Measurements from ENCODE around the gene CD48. TPM values are rescaled to one million over a fixed set of nuclear protein-coding genes. Genes with fewer than 3 reads are reported as not detected.
A peak's percentile ranks its signal among the peaks of the same experiment; 100 is the strongest.

Gene CD48, protein sequence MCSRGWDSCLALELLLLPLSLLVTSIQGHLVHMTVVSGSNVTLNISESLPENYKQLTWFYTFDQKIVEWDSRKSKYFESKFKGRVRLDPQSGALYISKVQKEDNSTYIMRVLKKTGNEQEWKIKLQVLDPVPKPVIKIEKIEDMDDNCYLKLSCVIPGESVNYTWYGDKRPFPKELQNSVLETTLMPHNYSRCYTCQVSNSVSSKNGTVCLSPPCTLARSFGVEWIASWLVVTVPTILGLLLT
- total RNA-seq, result 100 to 1,000 TPM; 434 to 816 TPM

DNA sequence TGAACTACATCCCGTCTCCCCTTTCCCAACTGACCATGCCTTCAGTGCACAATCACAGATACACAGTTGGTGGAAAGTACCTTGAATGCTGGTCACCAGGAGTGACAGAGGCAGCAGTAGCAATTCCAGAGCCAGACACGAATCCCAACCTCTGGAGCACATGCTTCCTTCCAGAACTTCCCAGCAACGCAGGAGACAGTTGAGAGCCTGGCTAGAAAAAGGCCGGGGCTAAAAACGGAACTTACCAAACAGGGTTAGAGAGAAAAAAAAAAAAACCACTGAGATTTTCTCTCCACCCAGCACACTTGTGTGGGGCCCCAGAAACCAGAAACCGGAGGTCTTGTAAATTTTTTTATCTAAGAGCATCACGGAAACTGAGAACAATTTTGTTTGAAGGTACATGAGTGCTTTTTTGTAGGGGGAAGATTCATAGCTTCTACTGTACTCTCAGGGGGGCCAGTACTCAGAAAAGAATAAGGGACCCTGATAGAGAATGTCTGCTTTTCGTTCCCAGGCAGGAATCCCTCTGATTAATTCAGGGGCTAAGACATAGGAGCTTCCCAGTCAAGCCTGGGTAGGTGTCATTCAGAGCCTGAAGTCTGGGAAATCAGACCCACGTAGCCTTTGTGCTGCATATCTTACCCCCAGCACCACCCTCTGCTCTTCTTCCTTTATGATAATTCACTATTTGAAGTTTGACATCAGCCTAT lies at the start of gene CD48:
Gene CD48, minus strand, starts transcription at position 221 of the 710 bp plus-strand sequence. Its CDS starts 59 bp downstream, at position 162.
- Mint-ChIP-seq H3K9me3 (no peaks in the 10 kb centered on the region), H3K27me3 (no peaks in the 10 kb centered on the region), H3K36me3 (peaks cover 10% of the 10 kb centered on the region), H3K4me1 (ENCODE audit: low read depth in 2 of 2) (peaks cover 30% of the 10 kb centered on the region in 2 donors), H3K4me3 (no peak within 1 kb of the TSS), H3K27ac (no peak within 1 kb of the TSS)
- ATAC-seq, result peak; percentile 51 to 72
- DNase-seq (ENCODE audit: low spot score), result peak; percentile 66

DNA sequence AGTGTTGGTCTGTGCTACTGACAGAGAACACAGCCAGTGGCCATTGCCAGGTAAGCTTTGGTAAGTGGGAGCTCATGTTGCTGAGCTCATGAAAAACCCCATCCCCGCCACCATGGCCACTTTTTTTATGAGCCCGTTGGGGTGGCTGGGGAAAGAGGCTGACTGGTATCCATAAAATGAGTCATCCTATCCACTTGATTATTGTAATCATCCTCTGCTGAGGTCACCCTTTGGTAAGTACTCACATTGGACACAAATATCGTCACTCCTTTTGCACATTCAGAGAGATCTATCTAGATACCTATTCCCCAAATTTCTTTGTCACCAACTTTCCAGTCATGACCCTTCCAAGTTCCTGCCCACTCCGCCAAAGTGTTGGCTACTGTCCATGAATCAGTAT lies 49.4 kb upstream of the CD48 start:
- ATAC-seq, result no peak
- Mint-ChIP-seq H3K36me3 (peaks cover 36% of the 10 kb centered on the region), H3K4me3 (peak overlapping the region; percentile 11), H3K9me3 (peaks cover 15% of the 10 kb centered on the region), H3K27me3 (no peaks in the 10 kb centered on the region), H3K4me1 (ENCODE audit: low read depth in 2 of 2) (peaks cover 70 to 71% of the 10 kb centered on the region in 2 donors), H3K27ac (peak overlapping the region; percentile 36 to 93)
- DNase-seq (ENCODE audit: low spot score), result no peak

DNA sequence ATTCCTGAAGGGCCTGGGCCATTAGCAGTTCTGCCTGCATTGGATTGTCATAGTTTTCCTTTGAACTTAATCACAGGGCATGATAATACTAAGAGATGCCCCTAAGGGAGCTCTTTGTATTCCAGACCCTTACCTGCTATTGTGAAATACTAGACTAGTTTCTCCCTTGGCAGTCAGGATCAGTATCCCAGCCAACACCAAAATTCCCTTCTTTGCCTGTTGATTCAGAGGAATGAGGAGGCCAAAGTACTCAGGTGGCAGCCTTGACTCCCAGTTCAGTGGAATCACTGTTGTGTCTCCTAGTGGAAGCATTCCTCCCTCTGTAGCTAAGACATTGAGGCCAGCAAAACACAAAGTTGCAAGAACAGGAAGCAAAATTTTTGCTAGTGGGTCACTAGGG lies 48.1 kb upstream of the CD48 start:
- H3K27me3 Mint-ChIP-seq, result no peaks in the 10 kb centered on the region
- H3K4me1 Mint-ChIP-seq (ENCODE audit: low read depth in 2 of 2), result peaks cover 73 to 75% of the 10 kb centered on the region in 2 donors
- no peak for ATAC-seq
- no peak for DNase-seq (ENCODE audit: low spot score)
- peaks cover 31% of the 10 kb centered on the region for H3K36me3 Mint-ChIP-seq
- H3K27ac Mint-ChIP-seq, result peak overlapping the region; percentile 93
- H3K9me3 Mint-ChIP-seq, result peaks cover 15% of the 10 kb centered on the region
- H3K4me3 Mint-ChIP-seq, result no peak overlapping the region

DNA sequence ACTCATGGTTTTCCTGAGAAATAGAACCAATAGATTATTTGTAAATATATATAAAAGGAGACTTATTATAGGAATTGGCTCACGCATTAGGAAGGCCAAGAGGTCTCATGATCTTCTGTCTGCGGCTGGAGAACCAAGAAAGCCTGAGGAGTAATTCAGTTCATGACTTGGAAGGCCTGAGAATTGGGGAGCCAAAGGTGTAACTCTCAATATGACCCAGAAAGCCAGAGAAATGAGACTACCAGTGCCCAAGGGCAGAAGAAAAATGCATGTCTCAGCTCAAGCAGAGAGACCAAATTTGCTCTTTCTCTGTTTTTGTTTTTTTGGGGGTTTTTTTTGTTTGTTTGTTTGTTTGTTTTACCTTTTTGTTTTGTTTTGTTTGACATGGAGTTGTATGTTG lies 46.9 kb upstream of the CD48 start:
- H3K27me3 Mint-ChIP-seq, result no peaks in the 10 kb centered on the region
- H3K27ac Mint-ChIP-seq, result peak overlapping the region; percentile 93
- DNase-seq (ENCODE audit: low spot score) (no peak), ATAC-seq (peak in 1 of 2 donors; percentile 7)
- peaks cover 32% of the 10 kb centered on the region for H3K36me3 Mint-ChIP-seq
- peak overlapping the region; percentile 50 for H3K4me3 Mint-ChIP-seq
- H3K9me3 Mint-ChIP-seq, result peaks cover 12% of the 10 kb centered on the region
- H3K4me1 Mint-ChIP-seq (ENCODE audit: low read depth in 2 of 2), result peaks cover 77 to 83% of the 10 kb centered on the region in 2 donors

DNA sequence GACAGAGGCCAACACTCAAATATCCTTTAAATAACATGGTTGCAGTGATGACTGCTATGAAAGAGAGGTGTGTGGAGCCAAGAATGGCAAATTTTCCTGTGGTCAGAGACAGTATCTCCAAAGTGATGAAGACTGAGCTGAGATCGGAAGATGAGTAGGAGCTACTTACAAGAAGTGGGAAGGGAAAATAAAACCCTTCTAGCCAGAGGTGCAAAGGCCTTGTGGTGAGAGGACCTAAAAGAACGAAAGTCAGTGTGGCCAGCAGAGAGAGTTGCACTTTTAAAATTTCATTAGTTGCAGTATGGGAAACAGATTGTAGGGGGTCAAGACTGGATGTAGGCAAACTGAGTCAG lies 45.2 kb upstream of the CD48 start:
- H3K9me3 Mint-ChIP-seq, result peaks cover 8% of the 10 kb centered on the region
- ATAC-seq (peak; percentile 76 to 82), DNase-seq (ENCODE audit: low spot score) (peak; percentile 84)
- H3K27me3 Mint-ChIP-seq, result no peaks in the 10 kb centered on the region
- peaks cover 41% of the 10 kb centered on the region for H3K36me3 Mint-ChIP-seq
- peak overlapping the region; percentile 93 for H3K27ac Mint-ChIP-seq
- H3K4me1 Mint-ChIP-seq (ENCODE audit: low read depth in 2 of 2), result peaks cover 84 to 85% of the 10 kb centered on the region in 2 donors
- H3K4me3 Mint-ChIP-seq, result peak overlapping the region; percentile 82

DNA sequence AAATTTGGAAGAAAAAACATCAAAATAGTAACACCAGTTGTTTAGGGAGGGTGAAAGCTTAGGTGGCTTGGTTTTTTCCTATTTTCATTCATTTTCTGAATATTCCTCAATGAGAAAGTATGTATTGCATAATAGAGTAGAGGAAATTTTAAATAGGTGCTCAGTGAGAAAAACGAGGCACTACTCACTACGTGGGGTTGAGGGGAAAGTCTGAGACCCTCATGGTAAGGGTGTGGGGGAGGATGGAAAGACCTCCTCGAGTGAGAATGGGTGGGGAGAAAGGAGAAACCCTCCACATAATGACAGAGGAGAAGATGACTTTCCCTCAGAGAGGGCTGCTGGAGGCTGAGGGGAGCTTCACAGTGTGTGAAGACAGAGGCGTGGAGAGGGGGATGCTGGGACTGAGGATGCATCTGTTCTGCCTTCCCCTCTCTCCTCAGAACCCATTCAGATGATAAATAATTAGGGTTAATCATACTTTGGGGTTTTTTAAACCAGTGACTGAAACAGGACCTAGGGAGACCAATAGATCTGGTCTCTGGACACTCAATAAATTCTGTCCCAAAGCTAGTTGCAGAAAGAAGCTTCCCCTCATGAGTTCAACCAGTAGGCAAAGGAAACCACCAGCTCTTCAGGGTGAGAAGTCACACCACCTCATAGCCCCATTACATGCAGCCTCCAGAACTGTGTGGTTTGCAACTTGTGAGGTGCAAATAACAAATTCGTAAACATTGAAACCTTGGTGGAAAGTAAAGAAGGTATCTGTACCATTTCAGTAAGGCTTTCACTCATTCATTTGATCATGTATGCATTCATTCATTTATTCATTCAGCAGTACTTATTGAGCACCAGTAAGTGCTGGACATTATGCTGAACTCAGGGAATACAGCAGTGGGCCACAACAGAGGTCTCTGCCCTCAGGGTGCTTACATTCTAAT lies 44.6 kb upstream of the CD48 start:
- peaks cover 83 to 85% of the 10 kb centered on the region in 2 donors for H3K4me1 Mint-ChIP-seq (ENCODE audit: low read depth in 2 of 2)
- ATAC-seq (peak; percentile 87), DNase-seq (ENCODE audit: low spot score) (peak; percentile 83)
- H3K27ac Mint-ChIP-seq, result peak overlapping the region; percentile 93
- peak overlapping the region; percentile 82 for H3K4me3 Mint-ChIP-seq
- peaks cover 41% of the 10 kb centered on the region for H3K36me3 Mint-ChIP-seq
- no peaks in the 10 kb centered on the region for H3K27me3 Mint-ChIP-seq
- H3K9me3 Mint-ChIP-seq, result peaks cover 8% of the 10 kb centered on the region

DNA sequence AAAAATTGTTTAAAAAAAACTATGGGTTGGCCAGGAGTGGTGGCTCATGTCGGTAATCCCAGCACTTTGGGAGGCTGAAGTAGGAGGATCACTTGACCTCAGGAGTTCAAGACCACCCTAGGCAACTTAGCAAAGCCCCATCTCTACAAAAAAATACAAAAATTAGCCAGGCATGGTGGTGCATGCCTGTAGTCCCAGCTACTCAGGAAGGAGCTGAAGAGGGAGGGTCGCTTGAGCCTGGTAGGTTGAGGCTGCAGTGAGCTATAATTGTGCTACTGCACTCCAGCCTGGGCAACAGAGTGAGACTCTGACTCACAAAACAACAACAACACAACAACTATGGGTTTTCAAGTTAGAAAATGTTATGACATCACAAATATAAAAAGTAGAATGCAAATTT lies 43.8 kb upstream of the CD48 start:
- Mint-ChIP-seq H3K9me3 (peaks cover 6% of the 10 kb centered on the region), H3K4me3 (peak overlapping the region; percentile 82), H3K36me3 (peaks cover 41% of the 10 kb centered on the region), H3K27ac (peak overlapping the region; percentile 93), H3K27me3 (no peaks in the 10 kb centered on the region), H3K4me1 (ENCODE audit: low read depth in 2 of 2) (peaks cover 84 to 85% of the 10 kb centered on the region in 2 donors)
- peak; percentile 1 to 18 for ATAC-seq
- DNase-seq (ENCODE audit: low spot score), result no peak

DNA sequence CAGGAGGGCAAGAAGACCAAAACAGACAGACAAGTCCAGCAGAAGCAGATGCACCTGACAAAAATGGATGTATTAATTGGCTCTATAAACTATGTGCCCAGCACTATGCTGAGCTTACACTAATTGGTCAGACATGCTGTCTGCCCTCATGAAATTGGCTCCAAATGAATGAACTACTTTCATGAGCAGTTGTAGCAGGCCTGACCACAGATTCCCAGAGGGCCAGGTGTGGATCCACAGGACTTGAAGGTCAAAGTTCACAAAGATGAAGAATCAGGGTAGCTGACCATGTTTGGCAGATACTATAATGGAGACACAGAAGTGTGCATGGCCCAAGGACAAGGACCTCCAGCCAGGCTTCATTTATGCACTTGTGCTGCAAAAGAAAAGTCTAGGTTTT lies 42.0 kb upstream of the CD48 start:
- Mint-ChIP-seq H3K4me3 (peak overlapping the region; percentile 82), H3K9me3 (peaks cover 6% of the 10 kb centered on the region), H3K27ac (peak overlapping the region; percentile 93), H3K4me1 (ENCODE audit: low read depth in 2 of 2) (peaks cover 84 to 85% of the 10 kb centered on the region in 2 donors), H3K27me3 (no peaks in the 10 kb centered on the region), H3K36me3 (peaks cover 54% of the 10 kb centered on the region)
- ATAC-seq (no peak), DNase-seq (ENCODE audit: low spot score) (no peak)

DNA sequence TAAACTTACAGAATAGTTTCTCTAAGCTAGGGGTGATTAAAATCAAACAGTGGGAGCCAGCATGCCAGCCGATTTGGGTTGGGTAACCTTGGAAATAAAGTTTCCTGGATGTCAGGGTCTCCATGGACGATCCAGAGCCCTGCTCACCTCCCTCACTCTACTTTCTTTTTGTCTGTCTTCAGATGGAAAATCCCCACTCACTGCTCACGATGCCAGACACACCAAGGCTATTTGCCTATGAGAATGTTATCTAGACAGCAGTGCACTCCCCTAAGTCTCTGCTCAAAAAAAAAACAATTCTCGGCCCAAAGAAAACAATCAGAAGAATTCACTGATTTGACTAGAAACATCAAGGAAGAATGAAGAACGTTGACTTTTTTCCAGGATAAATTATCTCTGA lies 41.3 kb upstream of the CD48 start:
- H3K9me3 Mint-ChIP-seq, result peaks cover 6% of the 10 kb centered on the region
- DNase-seq (ENCODE audit: low spot score) (no peak), ATAC-seq (no peak)
- H3K27ac Mint-ChIP-seq, result peak overlapping the region; percentile 93
- peaks cover 86% of the 10 kb centered on the region in 2 donors for H3K4me1 Mint-ChIP-seq (ENCODE audit: low read depth in 2 of 2)
- H3K27me3 Mint-ChIP-seq, result no peaks in the 10 kb centered on the region
- peak overlapping the region; percentile 82 for H3K4me3 Mint-ChIP-seq
- H3K36me3 Mint-ChIP-seq, result peaks cover 60% of the 10 kb centered on the region

DNA sequence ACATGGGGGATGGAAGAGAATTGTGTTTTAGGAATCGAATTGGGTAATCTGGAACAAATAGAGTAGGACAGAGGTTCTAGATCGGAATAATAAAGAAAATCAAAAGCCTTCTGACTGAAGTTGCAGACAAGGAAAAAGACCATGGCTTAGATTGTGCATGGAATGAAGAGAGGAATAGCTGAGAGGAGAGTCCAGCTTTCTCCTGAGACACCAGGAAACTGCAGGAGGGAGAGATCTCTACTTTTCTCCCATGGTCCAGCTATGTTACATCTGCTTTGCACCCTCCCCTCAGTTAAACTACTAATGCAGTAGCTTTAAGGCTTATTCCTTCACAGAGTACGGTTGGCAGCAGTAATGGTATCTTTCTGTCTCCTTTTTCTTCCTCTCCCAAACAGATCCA lies 40.8 kb upstream of the CD48 start:
- H3K27ac Mint-ChIP-seq, result peak overlapping the region; percentile 93
- H3K27me3 Mint-ChIP-seq, result no peaks in the 10 kb centered on the region
- H3K4me3 Mint-ChIP-seq, result peak overlapping the region; percentile 82
- ATAC-seq (no peak), DNase-seq (ENCODE audit: low spot score) (no peak)
- peaks cover 6% of the 10 kb centered on the region for H3K9me3 Mint-ChIP-seq
- H3K4me1 Mint-ChIP-seq (ENCODE audit: low read depth in 2 of 2), result peaks cover 85 to 86% of the 10 kb centered on the region in 2 donors
- peaks cover 64% of the 10 kb centered on the region for H3K36me3 Mint-ChIP-seq

DNA sequence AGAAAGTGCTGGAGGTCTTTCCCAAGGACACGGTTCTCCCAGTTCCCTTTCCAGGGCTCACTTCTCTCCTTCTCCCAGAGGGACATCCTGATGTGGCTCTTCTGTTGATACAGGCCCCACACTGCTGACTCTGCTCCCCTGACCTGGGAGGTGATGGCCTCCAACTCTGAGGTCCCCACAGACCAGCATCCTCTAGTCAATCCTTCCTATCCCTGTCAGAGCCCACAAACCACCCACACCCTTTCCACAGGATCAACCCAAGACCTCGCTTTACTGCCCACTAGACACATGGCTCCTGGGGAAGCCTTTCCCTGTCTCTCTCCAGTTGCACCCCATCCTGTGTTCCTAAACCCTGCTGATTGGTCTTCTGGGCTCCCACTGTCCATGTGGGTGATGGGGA lies 39.0 kb upstream of the CD48 start:
- peaks cover 79 to 85% of the 10 kb centered on the region in 2 donors for H3K4me1 Mint-ChIP-seq (ENCODE audit: low read depth in 2 of 2)
- H3K9me3 Mint-ChIP-seq, result no peaks in the 10 kb centered on the region
- H3K4me3 Mint-ChIP-seq, result peak overlapping the region; percentile 82
- DNase-seq (ENCODE audit: low spot score) (no peak), ATAC-seq (peak; percentile 31 to 49)
- peak overlapping the region; percentile 93 for H3K27ac Mint-ChIP-seq
- H3K27me3 Mint-ChIP-seq, result no peaks in the 10 kb centered on the region
- H3K36me3 Mint-ChIP-seq, result peaks cover 67% of the 10 kb centered on the region

DNA sequence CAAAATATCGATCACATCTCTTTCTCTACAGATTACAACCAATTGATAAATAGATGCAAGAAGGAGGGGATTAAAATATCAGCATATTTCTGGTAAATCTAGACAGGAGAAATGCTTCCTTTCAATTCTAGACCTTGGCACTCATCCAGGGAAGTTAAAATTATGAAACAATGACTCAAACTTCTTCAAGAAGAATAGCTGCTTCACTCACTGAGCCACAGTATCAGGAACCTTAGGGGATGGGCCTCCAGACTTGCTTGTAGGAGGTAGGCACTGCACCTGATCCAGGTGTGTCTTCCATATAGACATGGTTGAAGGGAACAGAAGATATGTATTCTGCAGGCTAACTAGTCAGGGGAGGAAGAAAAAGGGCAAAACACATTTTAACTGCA lies 37.3 kb upstream of the CD48 start:
- no peak for DNase-seq (ENCODE audit: low spot score)
- no peaks in the 10 kb centered on the region for H3K27me3 Mint-ChIP-seq
- H3K36me3 Mint-ChIP-seq, result peaks cover 84% of the 10 kb centered on the region
- no peaks in the 10 kb centered on the region for H3K9me3 Mint-ChIP-seq
- H3K4me1 Mint-ChIP-seq (ENCODE audit: low read depth in 2 of 2), result peaks cover 88 to 92% of the 10 kb centered on the region in 2 donors
- H3K27ac Mint-ChIP-seq, result peak overlapping the region; percentile 93
- peak overlapping the region; percentile 89 for H3K4me3 Mint-ChIP-seq
- ATAC-seq, result no peak

DNA sequence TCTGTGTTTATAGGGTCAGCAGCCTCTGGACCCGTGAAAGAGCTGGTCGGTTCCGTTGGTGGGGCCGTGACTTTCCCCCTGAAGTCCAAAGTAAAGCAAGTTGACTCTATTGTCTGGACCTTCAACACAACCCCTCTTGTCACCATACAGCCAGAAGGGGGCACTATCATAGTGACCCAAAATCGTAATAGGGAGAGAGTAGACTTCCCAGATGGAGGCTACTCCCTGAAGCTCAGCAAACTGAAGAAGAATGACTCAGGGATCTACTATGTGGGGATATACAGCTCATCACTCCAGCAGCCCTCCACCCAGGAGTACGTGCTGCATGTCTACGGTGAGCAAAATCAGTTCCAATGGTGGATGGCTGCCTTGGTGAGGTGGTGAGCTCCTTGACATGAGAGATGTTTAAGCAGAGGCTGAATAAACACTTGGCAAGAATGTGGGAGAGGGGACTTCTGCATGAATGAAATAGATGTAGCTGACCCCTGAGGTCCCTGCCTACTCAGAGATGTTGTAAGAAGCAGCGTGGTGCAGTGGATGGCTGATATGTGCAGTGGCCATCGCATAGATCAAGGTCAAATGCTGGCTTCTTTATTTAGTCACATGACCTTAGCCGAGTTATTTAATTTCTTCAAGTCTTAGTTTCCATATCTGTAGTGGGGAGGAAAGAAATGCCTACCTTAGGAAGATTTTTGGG lies 36.7 kb upstream of the CD48 start:
- H3K4me1 Mint-ChIP-seq (ENCODE audit: low read depth in 2 of 2), result peaks cover 86 to 92% of the 10 kb centered on the region in 2 donors
- ATAC-seq, result no peak
- no peak for DNase-seq (ENCODE audit: low spot score)
- no peaks in the 10 kb centered on the region for H3K9me3 Mint-ChIP-seq
- H3K27me3 Mint-ChIP-seq, result no peaks in the 10 kb centered on the region
- peak overlapping the region; percentile 93 for H3K27ac Mint-ChIP-seq
- H3K36me3 Mint-ChIP-seq, result peaks cover 84% of the 10 kb centered on the region
- peak overlapping the region; percentile 89 for H3K4me3 Mint-ChIP-seq
